HG02571 (cell line): ENCODE data around the gene SYT2.
"Not testable (repeated sequence)": the region's sequence is repeated elsewhere in the genome, so short reads cannot be mapped to it uniquely, and the experiment has no call there.

Source experiments
- ATAC-seq: cut with Tn5 transposase; IDR thresholded peaks from one replicate; pipeline ENCODE4 v1.9.1; 2021; ENCODE audit warnings: mild to moderate bottlenecking, moderate library complexity; ENCODE audit not compliant: unreplicated experiment

The SYT2 gene

DNA sequence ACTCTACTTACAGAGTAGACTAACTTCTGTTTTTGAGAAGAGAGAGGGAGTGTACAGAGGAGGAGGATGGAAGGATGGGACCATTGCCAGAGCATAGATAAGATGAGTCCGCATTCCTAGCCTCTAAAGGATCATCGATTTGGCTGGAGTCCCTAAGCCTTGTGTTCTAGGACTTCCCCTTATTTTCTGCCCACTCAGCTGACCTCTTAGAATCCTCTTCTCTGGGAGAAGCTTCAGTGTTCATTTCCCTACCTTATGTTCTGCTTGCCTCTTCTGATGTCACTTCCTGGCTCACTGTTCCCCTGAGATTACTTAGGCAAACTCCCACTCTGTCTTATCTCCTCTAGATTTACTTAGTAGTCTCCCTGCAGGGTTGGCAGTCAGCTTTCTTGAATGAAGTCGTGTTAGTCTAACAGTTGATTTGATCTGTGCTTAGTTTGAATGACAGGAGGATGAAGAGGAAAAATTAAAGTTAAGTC, 156.7 kb downstream of the SYT2 start:
- no peak for ATAC-seq

DNA sequence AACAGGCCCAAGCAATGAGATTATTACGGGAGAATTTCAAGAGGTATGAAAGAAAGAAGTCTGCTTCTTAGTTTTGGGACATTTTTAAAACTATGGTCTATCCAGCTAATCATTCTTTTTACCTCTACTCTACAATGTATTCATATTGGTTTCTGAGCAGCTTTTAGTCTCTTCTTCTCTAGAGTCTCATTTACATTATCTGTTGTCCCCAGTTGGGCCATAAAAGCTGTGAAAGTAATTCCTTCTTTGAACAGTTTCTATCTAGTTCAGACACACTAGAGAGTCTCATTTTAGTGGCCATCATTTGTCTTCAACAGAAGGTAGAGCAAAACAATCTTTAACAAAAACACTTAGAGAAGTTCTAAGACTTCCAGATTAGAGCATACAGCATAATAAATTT, 157.2 kb downstream of the SYT2 start:
- ATAC-seq, result not testable (repeated sequence)

- ATAC-seq, result not testable (repeated sequence)
Observed at GRCh38 chr1:202552615-202553014, 157.6 kb downstream of the SYT2 start.

DNA sequence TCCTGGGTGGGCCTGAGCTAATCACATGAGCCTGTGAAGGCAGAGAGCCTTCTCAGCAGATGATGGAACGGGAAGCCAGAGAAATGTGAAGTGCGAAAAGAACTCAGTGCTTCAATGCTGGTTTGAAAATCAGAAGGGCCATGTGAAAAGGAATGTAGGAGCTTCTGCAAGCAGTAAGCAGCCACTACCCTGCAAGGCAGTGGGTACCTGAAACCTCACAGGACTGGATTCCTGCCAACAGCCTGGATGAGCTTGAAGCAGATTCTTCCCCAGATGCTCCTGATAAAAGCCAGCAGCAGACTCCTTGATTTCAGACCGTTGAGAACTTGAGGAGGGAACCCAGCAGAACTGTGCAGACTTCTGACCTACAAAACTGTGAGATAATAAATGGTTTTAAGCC, 158.6 kb downstream of the SYT2 start:
- ATAC-seq, result no peak

DNA sequence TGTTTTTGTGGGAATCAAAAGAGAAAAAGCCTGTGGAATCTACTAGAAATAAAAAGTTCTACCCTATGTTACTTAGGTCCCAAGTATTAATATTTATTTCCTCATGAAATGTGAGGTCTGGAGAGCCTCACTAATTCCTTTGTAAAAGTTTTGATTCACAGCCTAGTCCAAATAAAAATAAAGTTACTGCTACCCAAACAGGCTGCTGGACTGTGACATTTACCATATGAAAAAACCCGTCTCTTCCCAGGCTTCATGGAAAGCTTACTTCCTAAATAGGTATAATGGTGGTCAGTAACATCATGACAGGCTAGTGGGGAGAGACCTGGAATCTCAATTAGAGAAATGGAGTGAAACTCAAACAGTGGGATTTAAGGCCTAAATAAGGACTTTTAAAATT, 160.2 kb downstream of the SYT2 start:
- not testable (repeated sequence) for ATAC-seq

- ATAC-seq, result no peak
Observed at GRCh38 chr1:202547215-202547614, 163.0 kb downstream of the SYT2 start.

DNA sequence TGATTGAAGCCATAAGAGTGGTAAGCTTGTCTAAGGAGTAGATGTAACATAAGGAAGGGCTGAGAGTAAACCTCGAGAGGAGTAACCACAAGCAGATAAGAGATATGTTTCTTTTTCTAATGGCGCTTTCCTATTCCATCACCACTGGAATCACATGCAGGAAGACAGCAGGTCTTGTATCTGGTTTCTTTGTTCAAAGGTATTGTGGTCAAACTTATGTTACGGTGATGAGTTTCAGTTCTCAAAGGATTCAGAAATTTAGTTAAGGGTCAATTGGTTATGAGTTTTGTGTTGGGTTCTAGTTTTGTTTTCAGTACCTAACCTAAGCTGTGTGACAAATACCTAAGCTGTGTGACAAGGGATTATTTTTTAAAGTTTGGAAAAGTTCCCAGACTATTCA, 163.5 kb downstream of the SYT2 start:
- ATAC-seq, result peak; percentile 78

GRCh38 chr1:202546377-202546776, 163.9 kb downstream of the SYT2 start:
- peak; percentile 29 for ATAC-seq

GRCh38 chr1:202545647-202546303, 164.5 kb downstream of the SYT2 start:
- not testable (repeated sequence) for ATAC-seq

GRCh38 chr1:202544766-202545449, 165.3 kb downstream of the SYT2 start:
- ATAC-seq, result not testable (repeated sequence)

DNA sequence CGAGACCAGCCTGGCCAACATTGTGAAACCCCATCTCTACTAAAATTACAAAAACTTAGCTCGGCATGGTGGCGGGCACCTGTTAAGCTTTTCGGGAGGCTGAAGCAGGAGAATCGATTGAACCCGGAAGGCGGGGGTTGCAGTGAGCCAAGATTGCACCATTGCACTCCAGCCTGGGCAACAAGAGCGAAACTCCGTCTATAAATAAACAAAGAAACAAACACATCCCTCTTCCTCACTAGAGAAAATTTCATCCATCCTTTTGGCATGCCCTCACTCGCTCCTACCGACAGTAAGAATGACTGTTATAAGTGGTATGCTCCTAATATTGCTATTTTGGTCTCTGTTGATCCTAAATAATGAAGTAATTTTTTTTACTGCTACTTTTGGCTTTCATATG, 166.7 kb downstream of the SYT2 start:
- not testable (repeated sequence) for ATAC-seq

GRCh38 chr1:202542415-202542814, 167.8 kb downstream of the SYT2 start:
- ATAC-seq, result not testable (repeated sequence)

GRCh38 chr1:202540858-202541257, 169.4 kb downstream of the SYT2 start:
- not testable (repeated sequence) for ATAC-seq
